ENCODE data around the gene LCLAT1.
"Not testable (repeated sequence)": the region's sequence is repeated elsewhere in the genome, so short reads cannot be mapped to it uniquely, and the experiment has no call there.

LCLAT1 gene

DNA sequence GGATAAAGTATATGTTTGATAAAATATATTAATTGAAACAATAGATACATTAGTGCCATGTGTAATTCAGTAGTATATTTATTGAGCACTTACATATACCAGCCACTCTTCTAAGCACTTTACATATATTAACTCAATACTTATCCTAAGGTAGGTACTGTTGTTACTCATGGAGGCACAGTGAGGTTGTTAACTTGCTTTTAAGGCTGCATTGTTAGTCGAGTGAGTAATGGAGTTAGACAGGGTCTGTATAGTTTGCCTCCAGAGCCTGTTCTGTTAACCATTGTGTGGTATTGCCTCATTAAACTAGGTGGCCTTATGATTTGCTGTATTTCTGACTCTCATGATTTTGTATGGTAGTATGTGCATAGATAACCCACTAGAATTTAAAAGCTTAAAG lies 44.2 kb downstream of the LCLAT1 start:
- TF ChIP-seq HOXA7 (CRISPR knock-in tag; IDR thresholded peaks at IDR 0.05; ENCODE audit: borderline replicate concordance) (no peak), ZNF157 (tag by site-specific recombination; IDR thresholded peaks at IDR 0.05) (no peak), ZBTB48 (tag by site-specific recombination; IDR thresholded peaks at IDR 0.05) (no peak), ZNF610 (tag by site-specific recombination; IDR thresholded peaks at IDR 0.05; ENCODE audit: borderline replicate concordance) (no peak), ZFP37 (tag by site-specific recombination; IDR thresholded peaks at IDR 0.05) (no peak), ZNF664 (tag by site-specific recombination; IDR thresholded peaks at IDR 0.05) (0 out of 2 replicates have a peak, but pooled peaks have one; percentile 24), ZNF140 (tag by site-specific recombination; IDR thresholded peaks at IDR 0.05) (no peak)
- POLR2A ChIA-PET = no interaction called here
- CTCF ChIA-PET = interaction anchor here (0.6 to 0.7 kb wide), 2 partner anchors 158 to 326 kb away, joined by 3 read pairs; no protein-coding TSS in a partner anchor

DNA sequence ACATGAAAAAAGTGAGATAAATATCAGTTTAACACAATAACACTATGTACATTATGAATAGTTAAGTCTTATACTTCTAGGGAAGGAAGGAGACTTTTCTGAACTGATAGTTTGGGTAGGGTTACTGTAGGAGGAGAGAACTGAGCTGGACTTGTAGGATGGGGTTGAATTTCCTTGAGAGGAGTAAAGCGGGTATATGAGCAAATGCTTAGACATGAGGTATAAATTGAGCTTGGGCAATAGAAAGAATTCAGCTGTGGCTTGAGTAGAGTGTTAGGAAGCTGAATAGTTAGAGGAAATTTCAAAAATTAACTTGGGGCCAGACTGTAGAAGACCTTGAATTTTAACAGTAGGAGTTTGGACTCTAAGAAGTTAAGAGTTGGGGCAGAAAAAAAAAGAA lies 45.1 kb downstream of the LCLAT1 start:
- no peak overlapping the region for H3K4me3 ChIP-seq (ENCODE audit: low read depth, low read length)
- H3K27ac ChIP-seq (ENCODE audit: extremely low read depth, low read depth, low read length) = no peak overlapping the region
- ChIA-PET CTCF (interaction anchor here (0.6 to 1.5 kb wide), 6 partner anchors 140 to 284 kb away, joined by 3 to 4 read pairs (median 4); no protein-coding TSS in a partner anchor), POLR2A (no interaction called here)
- no peaks in the 10 kb centered on the region for H3K36me3 ChIP-seq (ENCODE audit: control insufficient read depth in 2 of 2, insufficient read depth in 1 of 2, low read length in 2 of 2)
- H3K4me1 ChIP-seq (ENCODE audit: control insufficient read depth, insufficient read depth, low read length) = peaks cover 6% of the 10 kb centered on the region; the same call in 1 of the 2 replicates
- no peaks in the 10 kb centered on the region for H3K9me3 ChIP-seq (ENCODE audit: control insufficient read depth, insufficient read depth, low read depth, low read length)
- TF ChIP-seq ZNF19 (tag by site-specific recombination; IDR thresholded peaks at IDR 0.05; ENCODE audit: low read depth) (no peak), ZNF10 (tag by site-specific recombination; IDR thresholded peaks at IDR 0.05) (no peak), IKZF3 (tag by site-specific recombination; IDR thresholded peaks at IDR 0.05) (no peak), ZSCAN5A (tag by site-specific recombination; IDR thresholded peaks at IDR 0.05) (no peak), HOXC10 (CRISPR knock-in tag; IDR thresholded peaks at IDR 0.05) (no peak), ZNF121 (tag by site-specific recombination; IDR thresholded peaks at IDR 0.05) (no peak)

More for the DNA sequence above, 44.2 kb downstream of the LCLAT1 start:
- Histone ChIP-seq H3K4me3 (ENCODE audit: low read depth, low read length) (no peak overlapping the region), H3K9me3 (ENCODE audit: control insufficient read depth, insufficient read depth, low read depth, low read length) (no peaks in the 10 kb centered on the region), H3K36me3 (ENCODE audit: control insufficient read depth in 2 of 2, insufficient read depth in 1 of 2, low read length in 2 of 2) (no peaks in the 10 kb centered on the region), H3K4me1 (ENCODE audit: control insufficient read depth, insufficient read depth, low read length) (peaks cover 6% of the 10 kb centered on the region; the same call in 1 of the 2 replicates), H3K27ac (ENCODE audit: extremely low read depth, low read depth, low read length) (no peak overlapping the region)

GRCh38 chr2:30492619-30493018 lies 45.6 kb downstream of the LCLAT1 start:
- TF ChIP-seq PRDM6 (tag by site-specific recombination; IDR thresholded peaks at IDR 0.05) (peak; percentile 74), SP7 (tag by site-specific recombination; IDR thresholded peaks at IDR 0.05) (no peak)
- H3K27ac ChIP-seq (ENCODE audit: extremely low read depth, low read depth, low read length) = no peak overlapping the region
- H3K9me3 ChIP-seq (ENCODE audit: control insufficient read depth, insufficient read depth, low read depth, low read length) = no peaks in the 10 kb centered on the region
- ChIA-PET POLR2A (no interaction called here), CTCF (interaction anchor here (0.6 to 1.5 kb wide), 6 partner anchors 140 to 285 kb away, joined by 3 to 4 read pairs (median 4); no protein-coding TSS in a partner anchor)
- H3K4me3 ChIP-seq (ENCODE audit: low read depth, low read length) = no peak overlapping the region
- no peaks in the 10 kb centered on the region for H3K36me3 ChIP-seq (ENCODE audit: control insufficient read depth in 2 of 2, insufficient read depth in 1 of 2, low read length in 2 of 2)
- peaks cover 6% of the 10 kb centered on the region; the same call in 1 of the 2 replicates for H3K4me1 ChIP-seq (ENCODE audit: control insufficient read depth, insufficient read depth, low read length)

DNA sequence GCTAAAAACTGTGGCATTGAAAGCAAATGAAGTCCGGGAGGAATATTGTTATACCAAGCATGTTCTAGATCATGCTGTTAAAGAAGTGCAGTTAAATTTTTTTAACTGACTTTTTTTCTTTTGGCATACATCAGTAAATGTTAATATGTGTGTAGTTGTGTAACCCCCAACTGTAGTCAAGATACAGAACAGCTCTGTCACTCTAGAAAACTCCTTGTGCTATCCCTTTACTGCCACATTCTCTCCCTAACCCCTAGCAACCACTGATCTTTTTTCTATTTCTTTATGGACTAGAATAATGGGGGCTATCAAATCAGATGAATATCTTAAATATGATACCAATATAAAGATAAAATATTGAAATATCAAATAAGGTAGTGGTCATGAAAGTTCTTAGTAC lies 46.4 kb downstream of the LCLAT1 start:
- Histone ChIP-seq H3K27ac (ENCODE audit: extremely low read depth, low read depth, low read length) (no peak overlapping the region), H3K4me1 (ENCODE audit: control insufficient read depth, insufficient read depth, low read length) (peaks cover 6% of the 10 kb centered on the region; the same call in 1 of the 2 replicates), H3K36me3 (ENCODE audit: control insufficient read depth in 2 of 2, insufficient read depth in 1 of 2, low read length in 2 of 2) (no peaks in the 10 kb centered on the region), H3K9me3 (ENCODE audit: control insufficient read depth, insufficient read depth, low read depth, low read length) (no peaks in the 10 kb centered on the region), H3K4me3 (ENCODE audit: low read depth, low read length) (no peak overlapping the region)
- ChIA-PET POLR2A (no interaction called here), CTCF (interaction anchor here (1.0 to 1.5 kb wide), 3 partner anchors 214 to 286 kb away, joined by 3 to 4 read pairs (median 3); no protein-coding TSS in a partner anchor)
- TF ChIP-seq, protein P1, sequence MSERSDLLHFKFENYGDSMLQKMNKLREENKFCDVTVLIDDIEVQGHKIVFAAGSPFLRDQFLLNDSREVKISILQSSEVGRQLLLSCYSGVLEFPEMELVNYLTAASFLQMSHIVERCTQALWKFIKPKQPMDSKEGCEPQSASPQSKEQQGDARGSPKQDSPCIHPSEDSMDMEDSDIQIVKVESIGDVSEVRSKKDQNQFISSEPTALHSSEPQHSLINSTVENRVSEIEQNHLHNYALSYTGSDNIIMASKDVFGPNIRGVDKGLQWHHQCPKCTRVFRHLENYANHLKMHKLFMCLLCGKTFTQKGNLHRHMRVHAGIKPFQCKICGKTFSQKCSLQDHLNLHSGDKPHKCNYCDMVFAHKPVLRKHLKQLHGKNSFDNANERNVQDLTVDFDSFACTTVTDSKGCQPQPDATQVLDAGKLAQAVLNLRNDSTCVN (tag by site-specific recombination; optimal IDR thresholded peaks at IDR 0.05) = no peak
- no peak for TF ChIP-seq ZNF571 (tag by site-specific recombination; IDR thresholded peaks at IDR 0.05)
- no peak for TF ChIP-seq ZNF521 (tag by site-specific recombination; IDR thresholded peaks at IDR 0.05)
- no peak for TF ChIP-seq ZNF626 (tag by site-specific recombination; IDR thresholded peaks at IDR 0.05)
- TF ChIP-seq ZNF184 (tag by site-specific recombination; IDR thresholded peaks at IDR 0.05) = no peak

DNA sequence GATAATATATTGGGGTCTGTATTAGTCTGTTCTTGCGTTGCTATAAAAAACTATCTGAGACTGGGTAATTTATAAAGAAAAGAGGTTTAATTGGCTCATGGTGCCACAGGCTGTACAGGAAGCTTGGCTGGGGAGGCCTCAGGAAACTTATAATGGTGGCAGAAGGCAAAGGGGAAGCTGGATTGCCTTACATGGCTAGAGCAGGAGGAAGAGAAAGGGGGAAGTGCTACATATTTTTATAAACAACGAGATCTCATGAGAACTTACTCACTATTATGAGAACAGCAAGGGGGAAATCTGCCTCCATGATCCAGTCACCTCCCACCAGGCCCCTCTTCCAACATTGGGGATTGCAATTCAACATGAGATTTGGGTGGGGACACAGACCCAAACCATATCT lies 48.9 kb downstream of the LCLAT1 start:
- H3K27ac ChIP-seq (ENCODE audit: extremely low read depth, low read depth, low read length); POLR2A ChIA-PET: not testable (repeated sequence)
- CTCF ChIA-PET = interaction anchor here (0.7 kb wide), 1 partner anchor 1865 kb away, joined by 3 read pairs; no protein-coding TSS in a partner anchor

More for the DNA sequence above, 48.9 kb downstream of the LCLAT1 start:
- H3K4me3 ChIP-seq (ENCODE audit: low read depth, low read length); H3K4me1 ChIP-seq (ENCODE audit: control insufficient read depth, insufficient read depth, low read length); H3K9me3 ChIP-seq (ENCODE audit: control insufficient read depth, insufficient read depth, low read depth, low read length); H3K36me3 ChIP-seq (ENCODE audit: control insufficient read depth in 2 of 2, insufficient read depth in 1 of 2, low read length in 2 of 2): not testable (repeated sequence)

Data from HEK293 (cell line).